ENCODE data around the gene BSPRY.

- TF ChIP-seq RAD21 (conservative IDR thresholded peaks at IDR 0.05): peak; percentile 80
- peak; percentile 76 for TF ChIP-seq MXI1 (conservative IDR thresholded peaks at IDR 0.05; ENCODE audit: poor library complexity, severe bottlenecking)
- peak; percentile 99 for TF ChIP-seq CTCF (IDR thresholded peaks at IDR 0.05; ENCODE audit: poor library complexity, severe bottlenecking)
- TF ChIP-seq SMC3 (conservative IDR thresholded peaks at IDR 0.05; ENCODE audit: poor library complexity): peak; percentile 95
- peak; percentile 38 for TF ChIP-seq TAF1 (IDR thresholded peaks at IDR 0.05; ENCODE audit: low read depth)
- no peak for TF ChIP-seq EZH2 (IDR thresholded peaks at IDR 0.05; ENCODE audit: borderline replicate concordance, insufficient read depth, low read length, poor library complexity, severe bottlenecking)
Observed at GRCh38 chr9:113401027-113401792, 51.9 kb downstream of the BSPRY start, which contains the start of gene ALAD.

Data from neural cell (in vitro differentiated cells).